A673 (cell line): ENCODE data around the gene ZNF385C. TPM values are rescaled to one million over a fixed set of nuclear protein-coding genes. Genes with fewer than 3 reads are reported as not detected.

Experiments
- BruUV-seq: library from RNA; stranded (reverse); fragments of 400-500 nt; replicated peaks from 2 replicates; lab custom pipeline; 2021; lab: Mats Ljungman, UMichigan
- CTCF ChIA-PET: fragments of 300-600 bp; sonication (Branson Sonifier 250); formaldehyde crosslinking; loops from one replicate; lab custom pipeline; 2022; ENCODE audit warnings: antibody characterized with exemption; lab: Charles Lee
- POLR2A ChIA-PET: fragments of 300-600 bp; sonication (Branson Sonifier 250); formaldehyde crosslinking; loops from one replicate; lab custom pipeline; 2022; ENCODE audit warnings: antibody characterized with exemption; ENCODE audit not compliant: low non-redundant PET; lab: Charles Lee
- DNase-seq: peaks from one replicate; pipeline ENCODE4 v3.0.0-alpha.2; 2015; ENCODE audit warnings: low spot score
- H3K27ac ChIP-seq: fragments of 200-600 bp; sonication (generic); 2 replicates; pipeline ENCODE4 v1.5.1; 2016; ENCODE audit warnings: mixed run types, low read depth, mild to moderate bottlenecking, mixed read lengths, antibody characterized with exemption, low read length; ENCODE audit not compliant: poor library complexity, severe bottlenecking
- H3K27me3 ChIP-seq: fragments of 200-600 bp; sonication (generic); replicated peaks from 2 replicates; pipeline ENCODE4 v1.6.1; 2017; ENCODE audit warnings: mixed run types, low read depth, mild to moderate bottlenecking, mixed read lengths, antibody characterized with exemption, low read length; ENCODE audit not compliant: insufficient read depth, poor library complexity
- H3K36me3 ChIP-seq: fragments of 200-600 bp; sonication (generic); 2 replicates; pipeline ENCODE4 v1.6.1; 2016; ENCODE audit warnings: mixed run types, mild to moderate bottlenecking, mixed read lengths, antibody characterized with exemption, low read length; ENCODE audit not compliant: insufficient read depth, poor library complexity, severe bottlenecking
- H3K4me1 ChIP-seq: fragments of 200-600 bp; sonication (generic); 2 replicates; pipeline ENCODE4 v1.6.1; 2017; ENCODE audit warnings: mixed run types, mild to moderate bottlenecking, mixed read lengths, antibody characterized with exemption, low read length; ENCODE audit not compliant: insufficient read depth, poor library complexity, severe bottlenecking
- H3K4me3 ChIP-seq: fragments of 200-600 bp; sonication (generic); 2 replicates; pipeline ENCODE4 v1.5.1; 2016; ENCODE audit warnings: low read depth, mixed run types, mild to moderate bottlenecking, mixed read lengths, low read length; ENCODE audit not compliant: poor library complexity, severe bottlenecking
- H3K9me3 ChIP-seq: fragments of 200-600 bp; sonication (generic); 2 replicates; pipeline ENCODE4 v1.6.1; 2016; ENCODE audit warnings: mixed run types, low read depth, mild to moderate bottlenecking, mixed read lengths, antibody characterized with exemption, low read length; ENCODE audit not compliant: poor library complexity, severe bottlenecking
- CTCF ChIP-seq: fragments of 300-800, 200-600 bp; sonication (generic); conservative IDR thresholded peaks from 2 replicates; pipeline ENCODE4 v1.5.1; 2017; ENCODE audit warnings: low read depth, mild to moderate bottlenecking, antibody characterized with exemption, low read length, moderate library complexity, mixed read lengths
- EZH2 ChIP-seq: fragments of 200-600 bp; sonication (generic); IDR thresholded peaks from 2 replicates; pipeline ENCODE4 v1.6.1; 2017; ENCODE audit warnings: borderline replicate concordance, low read depth, mild to moderate bottlenecking, mixed read lengths, antibody characterized with exemption, low read length; ENCODE audit not compliant: poor library complexity, severe bottlenecking
- intact Hi-C: fragments of 100-400 bp; cut with micrococcal nuclease; formaldehyde crosslinking; loops from one replicate; pipeline ENCODE4 v1.10.0; 2022; ENCODE audit not compliant: unreplicated experiment
- total RNA-seq: library from RNA; stranded (reverse); gene quantifications from 2 replicates; pipeline ENCODE4 v1.2.3, GENCODE V29; 2021

Gene ZNF385C
- total RNA-seq, 1 experiment from 2014 or later: 0.17 TPM

- no peaks in the 10 kb centered on the region for H3K27me3 ChIP-seq
- no peak overlapping the region for H3K27ac ChIP-seq
- DNase-seq: no peak
- H3K4me3 ChIP-seq: no peak overlapping the region
- no TSS peak for BruUV-seq
- ChIA-PET POLR2A (no interaction called here), CTCF (no interaction called here)
- TF ChIP-seq EZH2: no peak
- no peak for TF ChIP-seq CTCF
- no peaks in the 10 kb centered on the region for H3K36me3 ChIP-seq
- no peaks in the 10 kb centered on the region for H3K9me3 ChIP-seq
- H3K4me1 ChIP-seq: no peaks in the 10 kb centered on the region
- intact Hi-C loops: no loop called here
Measured at GRCh38 chr17:42107124-42107523, 8.9 kb upstream of the ZNF385C start.

GRCh38 chr17:42106009-42106408 lies 7.7 kb upstream of the ZNF385C start:
- TF ChIP-seq CTCF: no peak
- no peak for TF ChIP-seq EZH2
- Histone ChIP-seq H3K4me1 (no peaks in the 10 kb centered on the region), H3K9me3 (no peaks in the 10 kb centered on the region), H3K36me3 (no peaks in the 10 kb centered on the region), H3K27me3 (no peaks in the 10 kb centered on the region), H3K4me3 (no peak overlapping the region), H3K27ac (no peak overlapping the region)
- intact Hi-C loops: no loop called here
- BruUV-seq: no TSS peak
- ChIA-PET CTCF (no interaction called here), POLR2A (interaction anchor here (0.6 kb wide), 1 partner anchor 107 kb away, joined by 6 read pairs; no protein-coding TSS in a partner anchor)
- DNase-seq: no peak

- no peak overlapping the region for H3K27ac ChIP-seq
- TF ChIP-seq EZH2 (no peak), CTCF (no peak)
- no peak for DNase-seq
- no peaks in the 10 kb centered on the region for H3K27me3 ChIP-seq
- no peak overlapping the region for H3K4me3 ChIP-seq
- no peaks in the 10 kb centered on the region for H3K9me3 ChIP-seq
- ChIA-PET POLR2A (no interaction called here), CTCF (no interaction called here)
- H3K36me3 ChIP-seq: no peaks in the 10 kb centered on the region
- BruUV-seq: no TSS peak
- H3K4me1 ChIP-seq: no peaks in the 10 kb centered on the region
- intact Hi-C loops: no loop called here
Measured at GRCh38 chr17:42104264-42104663, 6.0 kb upstream of the ZNF385C start.
